ENCODE measurements around the gene ARHGAP18. TPM values are rescaled to one million over a fixed set of nuclear protein-coding genes. Genes with fewer than 3 reads are reported as not detected.

ARHGAP18 gene
- total and polyA plus RNA-seq, 8 donors = 8.2 to 41.0 (median 27.2) TPM

DNA sequence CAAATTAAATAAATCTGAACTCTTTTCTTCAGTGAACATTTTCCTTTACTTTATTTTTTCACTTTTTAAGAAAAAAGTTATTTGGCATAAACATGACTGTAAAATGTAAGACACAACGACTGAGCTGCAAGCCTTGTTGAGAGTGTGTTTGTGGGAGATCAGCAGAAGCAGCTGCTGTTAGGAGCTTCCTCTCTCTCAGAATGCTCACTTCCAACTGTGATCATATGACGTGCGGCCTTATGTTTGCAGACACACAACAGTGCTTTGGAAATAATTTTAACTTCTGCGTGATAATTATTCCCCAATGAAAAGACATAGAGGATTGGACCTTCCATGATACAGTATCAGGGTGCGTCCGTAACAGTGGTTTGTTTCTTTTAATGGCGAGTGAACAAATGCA, 104.0 kb downstream of the ARHGAP18 start:
- FAIRE-seq (no peak), ATAC-seq (peak in 2 of 4 donors; percentile 57 to 71), DNase-seq (no peak)
- intact Hi-C loops (cut with DNase I) = no loop called here
- no peak overlapping the region for H3K4me3 ChIP-seq
- H3K27me3 ChIP-seq = no peaks in the 10 kb centered on the region
- H3K36me3 ChIP-seq = peaks cover 0 to 20% (median 2%) of the 10 kb centered on the region in 3 donors
- 85% methylated on average over 7 of the region's 7 CpGs for WGBS, 2 donors
- H3K9me3 ChIP-seq = no peaks in the 10 kb centered on the region
- TF ChIP-seq, protein P1, sequence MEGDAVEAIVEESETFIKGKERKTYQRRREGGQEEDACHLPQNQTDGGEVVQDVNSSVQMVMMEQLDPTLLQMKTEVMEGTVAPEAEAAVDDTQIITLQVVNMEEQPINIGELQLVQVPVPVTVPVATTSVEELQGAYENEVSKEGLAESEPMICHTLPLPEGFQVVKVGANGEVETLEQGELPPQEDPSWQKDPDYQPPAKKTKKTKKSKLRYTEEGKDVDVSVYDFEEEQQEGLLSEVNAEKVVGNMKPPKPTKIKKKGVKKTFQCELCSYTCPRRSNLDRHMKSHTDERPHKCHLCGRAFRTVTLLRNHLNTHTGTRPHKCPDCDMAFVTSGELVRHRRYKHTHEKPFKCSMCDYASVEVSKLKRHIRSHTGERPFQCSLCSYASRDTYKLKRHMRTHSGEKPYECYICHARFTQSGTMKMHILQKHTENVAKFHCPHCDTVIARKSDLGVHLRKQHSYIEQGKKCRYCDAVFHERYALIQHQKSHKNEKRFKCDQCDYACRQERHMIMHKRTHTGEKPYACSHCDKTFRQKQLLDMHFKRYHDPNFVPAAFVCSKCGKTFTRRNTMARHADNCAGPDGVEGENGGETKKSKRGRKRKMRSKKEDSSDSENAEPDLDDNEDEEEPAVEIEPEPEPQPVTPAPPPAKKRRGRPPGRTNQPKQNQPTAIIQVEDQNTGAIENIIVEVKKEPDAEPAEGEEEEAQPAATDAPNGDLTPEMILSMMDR (IDR thresholded peaks at IDR 0.05) = no peak
- H3K4me1 ChIP-seq = no peaks in the 10 kb centered on the region
- no peak overlapping the region for H3K27ac ChIP-seq

DNA sequence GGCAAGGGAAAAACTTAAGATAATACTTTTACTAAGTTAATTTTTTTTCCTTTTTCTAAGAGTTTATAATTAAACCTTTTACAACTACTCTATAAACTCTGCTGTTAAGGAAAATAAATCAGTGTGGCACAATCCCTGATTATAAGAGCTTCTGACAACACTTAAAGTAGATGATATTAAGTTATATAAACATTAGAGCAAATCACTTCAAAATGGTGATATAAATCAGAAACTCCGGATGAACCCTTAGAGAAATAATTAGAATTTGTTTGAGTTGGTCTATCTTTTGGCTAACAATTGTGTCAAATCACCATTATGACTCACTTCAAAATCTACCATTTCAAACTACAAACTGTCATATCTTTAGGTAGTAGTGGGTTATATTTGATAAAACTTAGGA, 104.9 kb downstream of the ARHGAP18 start:
- WGBS, 2 donors = 39 to 48% methylated on average over 1 of the region's 1 CpG
- Histone ChIP-seq H3K27ac (no peak overlapping the region), H3K27me3 (no peaks in the 10 kb centered on the region), H3K9me3 (no peaks in the 10 kb centered on the region), H3K4me1 (no peaks in the 10 kb centered on the region), H3K36me3 (peaks cover 0 to 11% (median under 1%) of the 10 kb centered on the region in 3 donors), H3K4me3 (no peak overlapping the region)
- no peak for ATAC-seq
- DNase-seq = no peak
- FAIRE-seq = no peak
- intact Hi-C loops (cut with DNase I) = no loop called here
- TF ChIP-seq, protein P1 (IDR thresholded peaks at IDR 0.05) = no peak

DNA sequence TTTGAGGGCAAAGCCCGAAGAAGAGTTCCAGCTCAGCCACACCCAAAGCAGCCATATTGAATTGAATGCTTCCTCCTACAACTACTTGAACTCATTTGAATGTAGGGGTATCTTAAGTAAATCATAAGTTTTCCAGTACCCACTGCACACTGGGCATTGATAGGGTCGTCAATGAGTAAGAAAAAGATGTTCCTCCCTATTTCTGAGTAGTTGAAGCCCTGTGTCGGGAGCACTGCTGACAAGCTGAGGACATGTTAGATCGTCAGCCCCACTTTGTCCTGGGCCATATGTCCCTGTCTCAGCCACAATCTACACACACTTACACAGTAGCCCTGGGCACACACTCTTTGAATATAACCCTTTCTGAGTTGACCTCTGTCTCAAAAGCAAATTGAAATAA, 105.7 kb downstream of the ARHGAP18 start:
- 93 to 95% methylated on average over 4 of the region's 4 CpGs for WGBS, 2 donors
- TF ChIP-seq, protein P1 (IDR thresholded peaks at IDR 0.05) = no peak
- Histone ChIP-seq H3K27me3 (no peaks in the 10 kb centered on the region), H3K4me1 (no peaks in the 10 kb centered on the region), H3K9me3 (no peaks in the 10 kb centered on the region), H3K27ac (no peak overlapping the region), H3K4me3 (no peak overlapping the region), H3K36me3 (peaks cover 0 to 6% (median 0%) of the 10 kb centered on the region in 3 donors)
- ATAC-seq (no peak), DNase-seq (no peak), FAIRE-seq (no peak)
- intact Hi-C loops (cut with DNase I) = loop anchor here in 1 of 3 donors (5.0 kb wide), 1 partner anchor 123 kb away; no protein-coding TSS in a partner anchor

DNA sequence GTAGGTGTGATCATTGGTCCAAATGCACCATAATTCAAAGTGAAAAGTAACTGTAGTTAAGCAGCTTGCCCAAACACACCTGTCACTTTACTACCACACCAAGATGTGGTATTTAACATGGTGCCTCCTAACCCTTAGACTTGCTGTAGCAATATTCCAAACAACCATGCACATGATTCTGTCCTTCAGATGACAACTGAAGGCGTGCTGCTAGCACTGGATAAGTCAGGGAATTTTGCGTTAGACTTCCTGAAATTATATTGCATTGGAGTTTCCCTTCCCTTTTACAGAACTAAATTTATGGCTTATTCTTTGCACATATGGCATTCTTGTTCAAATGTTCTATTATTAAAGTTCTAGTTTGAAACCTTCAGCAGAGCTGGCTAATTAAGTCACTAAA, 106.2 kb downstream of the ARHGAP18 start:
- Histone ChIP-seq H3K4me1 (no peaks in the 10 kb centered on the region), H3K4me3 (no peak overlapping the region), H3K9me3 (no peaks in the 10 kb centered on the region), H3K27me3 (no peaks in the 10 kb centered on the region), H3K27ac (no peak overlapping the region), H3K36me3 (peaks cover 0 to 6% (median 0%) of the 10 kb centered on the region in 3 donors)
- TF ChIP-seq, protein P1 (IDR thresholded peaks at IDR 0.05) = no peak
- 94 to 98% methylated on average over 2 of the region's 2 CpGs for WGBS, 2 donors
- FAIRE-seq = no peak
- intact Hi-C loops (cut with DNase I) = loop anchor here in 1 of 3 donors (5.0 kb wide), 1 partner anchor 124 kb away; no protein-coding TSS in a partner anchor
- no peak for DNase-seq
- no peak for ATAC-seq

DNA sequence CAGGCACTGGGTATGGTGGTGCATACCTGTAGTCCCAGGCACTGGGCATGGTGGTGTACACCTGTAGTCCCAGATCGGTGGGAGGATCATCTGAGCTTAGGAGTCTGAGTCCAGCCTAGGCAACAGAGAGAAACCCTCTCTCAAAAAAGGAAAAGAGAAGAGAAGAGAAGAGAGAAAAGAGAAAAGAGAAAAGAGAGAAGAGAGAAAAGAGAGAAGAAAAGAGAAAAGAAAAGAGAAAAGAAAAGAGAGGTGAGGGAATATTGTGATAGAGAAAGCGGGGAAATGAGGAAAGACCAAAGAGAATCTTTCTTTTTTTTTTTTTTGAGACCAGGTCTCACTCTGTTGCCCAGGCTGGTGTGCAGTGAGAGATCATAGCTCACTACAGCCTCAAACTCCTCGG, 108.7 kb downstream of the ARHGAP18 start:
- H3K4me3 ChIP-seq = no peak overlapping the region
- no peaks in the 10 kb centered on the region for H3K27me3 ChIP-seq
- no peak for DNase-seq
- intact Hi-C loops (cut with DNase I) = loop anchor here in 1 of 3 donors (5.0 kb wide), 1 partner anchor 126 kb away; no protein-coding TSS in a partner anchor
- no peaks in the 10 kb centered on the region for H3K4me1 ChIP-seq
- H3K27ac ChIP-seq = no peak overlapping the region
- H3K36me3 ChIP-seq = no peaks in the 10 kb centered on the region
- FAIRE-seq = no peak
- no peak for ATAC-seq
- TF ChIP-seq, protein P1 (IDR thresholded peaks at IDR 0.05) = no peak
- 84 to 97% methylated on average over 3 of the region's 3 CpGs for WGBS, 2 donors
- H3K9me3 ChIP-seq = no peaks in the 10 kb centered on the region
